ENCODE results near the gene IFNL1. TPM values are rescaled to one million over a fixed set of nuclear protein-coding genes. Genes with fewer than 3 reads are reported as not detected.
"Not testable (repeated sequence)": the region's sequence is repeated elsewhere in the genome, so short reads cannot be mapped to it uniquely, and the experiment has no call there.

IFNL1 gene
- total RNA-seq, 2 donors from 2014 or later, result not detected

GRCh38 chr19:39329948-39330347 is 33.7 kb downstream of the IFNL1 start:
- intact Hi-C loops (cut with DNase I), result loop anchor here (5.0 to 10.0 kb wide), 2 partner anchors 208 to 365 kb away; no protein-coding TSS in a partner anchor
- WGBS, result 94% methylated on average over 7 of the region's 7 CpGs
- Histone ChIP-seq H3K27ac (no peak overlapping the region), H3K9me3 (no peaks in the 10 kb centered on the region), H3K4me3 (no peak overlapping the region), H3K27me3 (replicated peaks; ENCODE audit: insufficient read depth) (no peaks in the 10 kb centered on the region), H3K4me1 (replicated peaks) (no peaks in the 10 kb centered on the region), H3K36me3 (no peaks in the 10 kb centered on the region)
- DNase-seq (ENCODE audit: low spot score), result no peak
- TF ChIP-seq CTCF (IDR thresholded peaks at IDR 0.05) (no peak), POLR2AphosphoS5 (IDR thresholded peaks at IDR 0.05) (no peak), POLR2A (IDR thresholded peaks at IDR 0.05) (no peak)

- DNase-seq (ENCODE audit: low spot score), result no peak
- WGBS, result 57% methylated on average over 7 of the region's 7 CpGs
- Histone ChIP-seq H3K27me3 (replicated peaks; ENCODE audit: insufficient read depth) (no peaks in the 10 kb centered on the region), H3K9me3 (no peaks in the 10 kb centered on the region), H3K4me3 (no peak overlapping the region), H3K4me1 (replicated peaks) (no peaks in the 10 kb centered on the region), H3K27ac (no peak overlapping the region), H3K36me3 (no peaks in the 10 kb centered on the region)
- TF ChIP-seq POLR2AphosphoS5 (IDR thresholded peaks at IDR 0.05) (no peak), POLR2A (IDR thresholded peaks at IDR 0.05) (no peak), CTCF (IDR thresholded peaks at IDR 0.05) (no peak)
- intact Hi-C loops (cut with DNase I), result no loop called here
Measured at GRCh38 chr19:39332293-39332692, 36.1 kb downstream of the IFNL1 start.

DNA sequence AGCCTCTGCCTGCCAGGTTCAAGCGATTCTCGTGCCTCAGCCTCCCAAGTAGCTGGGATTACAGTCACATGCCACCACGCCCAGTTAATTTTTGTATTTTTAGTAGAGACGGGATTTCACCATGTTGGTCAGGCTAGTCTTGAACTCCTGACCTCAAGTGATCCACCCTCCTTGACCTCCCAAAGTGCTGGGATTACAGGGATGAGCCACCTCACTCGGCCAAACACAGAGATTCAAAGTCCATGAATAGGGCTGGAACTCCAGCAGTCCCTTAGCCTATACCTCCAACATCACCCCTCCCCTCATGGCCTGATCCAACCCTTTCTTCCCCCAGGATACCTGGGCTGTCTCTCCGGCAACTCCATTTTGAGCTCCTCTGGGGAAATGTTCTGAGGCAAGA is 36.5 kb downstream of the IFNL1 start:
- 66% methylated on average over 6 of the region's 6 CpGs for WGBS
- H3K27me3 ChIP-seq (replicated peaks; ENCODE audit: insufficient read depth); H3K4me3 ChIP-seq; DNase-seq (ENCODE audit: low spot score); H3K4me1 ChIP-seq (replicated peaks); intact Hi-C loops (cut with DNase I); H3K27ac ChIP-seq; H3K9me3 ChIP-seq; H3K36me3 ChIP-seq: not testable (repeated sequence)
- TF ChIP-seq POLR2AphosphoS5 (IDR thresholded peaks at IDR 0.05), result peak; percentile 8

- no peaks in the 10 kb centered on the region for H3K27me3 ChIP-seq (replicated peaks; ENCODE audit: insufficient read depth)
- H3K4me1 ChIP-seq (replicated peaks), result no peaks in the 10 kb centered on the region
- H3K4me3 ChIP-seq, result no peak overlapping the region
- H3K36me3 ChIP-seq, result no peaks in the 10 kb centered on the region
- WGBS, result 92% methylated on average over 6 of the region's 6 CpGs
- DNase-seq (ENCODE audit: low spot score), result no peak
- no peak for TF ChIP-seq POLR2A (IDR thresholded peaks at IDR 0.05)
- no peak for TF ChIP-seq POLR2AphosphoS5 (IDR thresholded peaks at IDR 0.05)
- no peak for TF ChIP-seq CTCF (IDR thresholded peaks at IDR 0.05)
- no peak overlapping the region for H3K27ac ChIP-seq
- intact Hi-C loops (cut with DNase I), result no loop called here
- no peaks in the 10 kb centered on the region for H3K9me3 ChIP-seq
Measured at GRCh38 chr19:39333507-39333906, 37.3 kb downstream of the IFNL1 start.

- Histone ChIP-seq H3K4me1 (replicated peaks) (no peaks in the 10 kb centered on the region), H3K36me3 (no peaks in the 10 kb centered on the region), H3K27me3 (replicated peaks; ENCODE audit: insufficient read depth) (no peaks in the 10 kb centered on the region), H3K9me3 (no peaks in the 10 kb centered on the region), H3K27ac (no peak overlapping the region), H3K4me3 (no peak overlapping the region)
- DNase-seq (ENCODE audit: low spot score), result no peak
- TF ChIP-seq POLR2A (IDR thresholded peaks at IDR 0.05) (no peak), POLR2AphosphoS5 (IDR thresholded peaks at IDR 0.05) (no peak), CTCF (IDR thresholded peaks at IDR 0.05) (no peak)
- intact Hi-C loops (cut with DNase I), result no loop called here
- 90% methylated on average over 5 of the region's 5 CpGs for WGBS
Measured at GRCh38 chr19:39334444-39334976, 38.3 kb downstream of the IFNL1 start.

Measured in prostate gland (tissue), 2 donors.